ENCODE data around the gene UBB. TPM values are rescaled to one million over a fixed set of nuclear protein-coding genes. Genes with fewer than 3 reads are reported as not detected.

Gene UBB
- polyA plus RNA-seq, 1 experiment, result 1,944 TPM

DNA sequence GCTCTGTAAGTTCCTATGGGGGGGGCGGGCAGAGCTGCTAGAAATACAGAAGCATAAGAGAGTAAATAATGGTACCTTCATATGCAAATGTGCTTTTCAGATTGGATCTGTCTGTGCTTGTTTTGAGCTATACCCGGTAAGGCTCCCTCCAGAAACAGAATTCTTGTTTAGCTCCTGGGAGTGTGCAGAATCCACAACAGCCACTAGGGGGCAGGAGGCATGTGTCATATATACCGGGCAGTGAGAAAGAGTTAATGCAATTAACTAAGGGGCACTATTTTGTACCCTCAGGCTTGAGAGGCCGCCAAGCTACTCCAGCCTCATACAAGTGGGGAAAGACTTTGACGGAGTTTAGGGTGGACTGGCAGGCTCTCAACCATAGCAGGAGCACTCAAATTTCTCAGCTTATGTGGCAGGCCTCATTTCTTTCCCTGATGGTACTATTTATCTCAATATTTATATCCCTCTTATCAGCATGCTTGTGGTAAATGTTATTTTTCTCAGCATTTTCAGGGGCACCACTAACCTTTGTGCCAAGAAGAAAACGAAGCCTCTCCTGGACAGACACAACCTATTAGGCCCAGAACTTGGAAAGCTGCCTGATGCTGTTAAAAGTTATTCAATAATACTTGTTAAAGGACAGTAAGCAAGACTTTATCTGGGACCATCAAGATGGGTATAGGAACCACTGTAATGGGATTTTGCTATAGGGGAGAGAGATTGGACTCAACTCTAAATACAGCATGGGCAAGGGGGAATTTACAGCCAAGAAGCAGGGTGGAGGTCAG, 16.9 kb upstream of the UBB start:
- no peak for DNase-seq (ENCODE audit: low read depth, low spot score)
- H3K9me3 ChIP-seq (ENCODE audit: control insufficient read depth, insufficient read depth, low read length), result no peaks in the 10 kb centered on the region
- no peak overlapping the region for H3K4me3 ChIP-seq (ENCODE audit: low read depth, low read length)
- no peak overlapping the region for H3K27ac ChIP-seq (ENCODE audit: low read depth, low read length)
- TF ChIP-seq, protein P1, sequence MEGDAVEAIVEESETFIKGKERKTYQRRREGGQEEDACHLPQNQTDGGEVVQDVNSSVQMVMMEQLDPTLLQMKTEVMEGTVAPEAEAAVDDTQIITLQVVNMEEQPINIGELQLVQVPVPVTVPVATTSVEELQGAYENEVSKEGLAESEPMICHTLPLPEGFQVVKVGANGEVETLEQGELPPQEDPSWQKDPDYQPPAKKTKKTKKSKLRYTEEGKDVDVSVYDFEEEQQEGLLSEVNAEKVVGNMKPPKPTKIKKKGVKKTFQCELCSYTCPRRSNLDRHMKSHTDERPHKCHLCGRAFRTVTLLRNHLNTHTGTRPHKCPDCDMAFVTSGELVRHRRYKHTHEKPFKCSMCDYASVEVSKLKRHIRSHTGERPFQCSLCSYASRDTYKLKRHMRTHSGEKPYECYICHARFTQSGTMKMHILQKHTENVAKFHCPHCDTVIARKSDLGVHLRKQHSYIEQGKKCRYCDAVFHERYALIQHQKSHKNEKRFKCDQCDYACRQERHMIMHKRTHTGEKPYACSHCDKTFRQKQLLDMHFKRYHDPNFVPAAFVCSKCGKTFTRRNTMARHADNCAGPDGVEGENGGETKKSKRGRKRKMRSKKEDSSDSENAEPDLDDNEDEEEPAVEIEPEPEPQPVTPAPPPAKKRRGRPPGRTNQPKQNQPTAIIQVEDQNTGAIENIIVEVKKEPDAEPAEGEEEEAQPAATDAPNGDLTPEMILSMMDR (IDR thresholded peaks at IDR 0.05; ENCODE audit: low read depth, low read length), result peak; percentile 97
- CTCF ChIA-PET, result interaction anchor here (0.5 to 4.4 kb wide), 52 partner anchors 10 to 280 kb away, joined by 3 to 73 read pairs (median 4); partner anchors contain the start of gene CENPV
- no peaks in the 10 kb centered on the region for H3K27me3 ChIP-seq (ENCODE audit: control insufficient read depth, insufficient read depth, low read length)
- POLR2A ChIA-PET, result interaction anchor here (0.8 to 1.9 kb wide), 3 partner anchors 17 to 80 kb away, joined by 6 to 20 read pairs (median 9); partner anchors contain the start of gene UBB

DNA sequence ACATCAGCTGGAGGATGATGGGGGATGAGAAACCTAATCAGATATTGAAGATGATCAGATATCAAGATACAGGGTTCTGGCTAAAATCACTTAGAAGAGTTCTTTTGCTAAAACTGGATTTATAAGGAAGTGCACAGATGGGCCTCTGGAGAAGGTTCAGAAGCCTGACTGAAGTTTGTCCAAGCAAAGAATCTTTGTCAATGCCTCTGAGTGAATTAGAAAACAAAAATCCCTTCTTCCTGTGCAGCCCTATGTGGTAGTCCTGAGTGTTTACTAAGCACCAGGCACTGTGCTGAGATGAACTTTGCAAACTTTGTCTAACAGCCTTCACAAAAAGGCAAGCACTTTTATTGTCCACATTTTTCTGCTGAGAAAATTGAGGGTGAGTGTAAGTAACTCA, 16.3 kb upstream of the UBB start:
- H3K9me3 ChIP-seq (ENCODE audit: control insufficient read depth, insufficient read depth, low read length), result no peaks in the 10 kb centered on the region
- TF ChIP-seq, protein P1 (IDR thresholded peaks at IDR 0.05; ENCODE audit: low read depth, low read length), result no peak
- no peak overlapping the region for H3K27ac ChIP-seq (ENCODE audit: low read depth, low read length)
- DNase-seq (ENCODE audit: low read depth, low spot score), result no peak
- H3K27me3 ChIP-seq (ENCODE audit: control insufficient read depth, insufficient read depth, low read length), result no peaks in the 10 kb centered on the region
- H3K4me3 ChIP-seq (ENCODE audit: low read depth, low read length), result no peak overlapping the region
- ChIA-PET POLR2A (interaction anchor here (0.8 to 1.2 kb wide), 2 partner anchors 16 to 74 kb away, joined by 3 to 9 read pairs; partner anchors contain the start of gene UBB), CTCF (interaction anchor here (0.9 to 4.4 kb wide), 25 partner anchors 9 to 225 kb away, joined by 3 to 73 read pairs (median 6); partner anchors contain the start of gene CENPV)

DNA sequence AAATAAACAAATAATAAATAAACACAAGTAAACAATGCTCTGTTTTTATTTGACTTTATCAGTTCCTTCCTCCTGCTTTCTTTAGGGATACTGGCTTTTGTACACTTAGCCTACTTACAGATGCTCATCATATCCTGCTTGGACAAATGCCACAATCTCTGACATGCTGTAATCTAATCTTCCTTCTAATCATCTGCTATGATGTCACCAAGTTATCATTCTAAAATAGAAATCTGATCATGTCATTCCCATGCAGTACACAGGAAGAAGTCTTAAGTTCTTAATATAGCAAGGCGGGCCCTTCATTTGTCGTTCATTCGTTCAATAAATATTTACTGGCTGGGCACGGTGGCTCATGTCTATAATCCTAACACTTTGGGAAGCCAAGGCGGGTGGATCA, 9.1 kb upstream of the UBB start:
- Histone ChIP-seq H3K27ac (ENCODE audit: low read depth, low read length) (no peak overlapping the region), H3K9me3 (ENCODE audit: control insufficient read depth, insufficient read depth, low read length) (no peaks in the 10 kb centered on the region), H3K4me3 (ENCODE audit: low read depth, low read length) (no peak overlapping the region), H3K27me3 (ENCODE audit: control insufficient read depth, insufficient read depth, low read length) (no peaks in the 10 kb centered on the region)
- ChIA-PET POLR2A (interaction anchor here (1.2 kb wide), 1 partner anchor 9 kb away, joined by 5 read pairs; the partner anchor contains the start of gene UBB), CTCF (interaction anchor here (4.5 kb wide), 1 partner anchor 8 kb away, joined by 26 read pairs; no protein-coding TSS in a partner anchor)
- DNase-seq (ENCODE audit: low read depth, low spot score), result peak; percentile 80
- TF ChIP-seq, protein P1 (IDR thresholded peaks at IDR 0.05; ENCODE audit: low read depth, low read length), result no peak

DNA sequence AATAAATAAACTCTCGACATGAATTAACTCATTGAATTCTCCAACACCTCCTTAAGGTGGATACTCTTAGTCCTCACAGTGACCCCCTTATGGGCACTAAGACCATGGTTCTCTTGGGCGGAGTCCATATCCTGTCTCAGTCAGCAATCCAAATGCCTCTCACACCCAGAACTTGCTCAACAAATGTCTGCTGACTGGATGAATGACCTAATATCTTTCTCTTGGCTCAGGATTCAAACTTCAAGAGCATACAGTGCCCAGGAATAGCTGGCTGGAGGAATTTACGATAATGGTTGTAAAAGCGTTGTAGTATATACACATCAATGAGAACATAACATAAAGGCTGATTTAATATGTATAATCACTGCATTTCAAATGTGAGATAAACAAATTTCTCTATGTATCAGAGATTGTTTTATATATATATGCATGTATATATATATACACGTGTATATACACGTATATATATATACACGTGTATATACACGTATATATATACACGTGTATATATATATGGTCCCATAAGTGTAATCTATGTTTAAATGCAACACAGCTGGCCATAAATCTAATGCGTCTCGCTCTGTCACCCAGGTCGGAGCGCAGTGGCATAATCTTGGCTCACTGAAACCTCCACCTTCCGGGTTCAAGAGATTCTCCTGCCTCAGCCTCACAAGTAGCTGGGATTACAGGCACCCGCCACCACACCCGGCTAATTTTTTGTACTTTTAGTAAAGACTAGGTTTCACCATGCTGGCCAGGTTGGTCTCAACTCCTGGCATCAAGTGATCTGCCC, 6.5 kb upstream of the UBB start:
- TF ChIP-seq, protein P1 (IDR thresholded peaks at IDR 0.05; ENCODE audit: low read depth, low read length), result no peak
- CTCF ChIA-PET, result interaction anchor here (0.6 to 4.5 kb wide), 3 partner anchors 11 to 87 kb away, joined by 3 to 26 read pairs (median 3); no protein-coding TSS in a partner anchor

More for the DNA sequence above, 6.5 kb upstream of the UBB start:
- Histone ChIP-seq H3K27ac (ENCODE audit: low read depth, low read length) (no peak overlapping the region), H3K27me3 (ENCODE audit: control insufficient read depth, insufficient read depth, low read length) (no peaks in the 10 kb centered on the region), H3K4me3 (ENCODE audit: low read depth, low read length) (no peak overlapping the region), H3K9me3 (ENCODE audit: control insufficient read depth, insufficient read depth, low read length) (no peaks in the 10 kb centered on the region)
- POLR2A ChIA-PET, result no interaction called here
- no peak for DNase-seq (ENCODE audit: low read depth, low spot score)

All from AG04450 (cell line).